ENCODE data around the gene TTC28. TPM values are rescaled to one million over a fixed set of nuclear protein-coding genes. Genes with fewer than 3 reads are reported as not detected.
"Not testable (repeated sequence)": the region's sequence is repeated elsewhere in the genome, so short reads cannot be mapped to it uniquely, and the experiment has no call there.

The TTC28 gene
- total RNA-seq, 1 experiment from 2014 or later = 7.6 TPM

- in situ Hi-C loops (cut with HindIII; ENCODE audit: low sequenced_read_pairs) = no loop called here
- no peak for DNase-seq (ENCODE audit: low spot score)
Measured at GRCh38 chr22:28186641-28187040, 493.0 kb downstream of the TTC28 start.

GRCh38 chr22:28185130-28185529, 494.5 kb downstream of the TTC28 start:
- DNase-seq (ENCODE audit: low spot score) = no peak
- in situ Hi-C loops (cut with HindIII; ENCODE audit: low sequenced_read_pairs) = no loop called here

GRCh38 chr22:28183078-28183860, 496.4 kb downstream of the TTC28 start:
- DNase-seq (ENCODE audit: low spot score) = no peak
- in situ Hi-C loops (cut with HindIII; ENCODE audit: low sequenced_read_pairs) = no loop called here

GRCh38 chr22:28180804-28181731, 498.6 kb downstream of the TTC28 start:
- DNase-seq (ENCODE audit: low spot score) = no peak
- in situ Hi-C loops (cut with HindIII; ENCODE audit: low sequenced_read_pairs) = no loop called here

- no peak for DNase-seq (ENCODE audit: low spot score)
- in situ Hi-C loops (cut with HindIII; ENCODE audit: low sequenced_read_pairs) = no loop called here
Measured at GRCh38 chr22:28179392-28179791, 500.2 kb downstream of the TTC28 start.

- DNase-seq (ENCODE audit: low spot score) = no peak
- in situ Hi-C loops (cut with HindIII; ENCODE audit: low sequenced_read_pairs) = no loop called here
Measured at GRCh38 chr22:28175730-28176492, 503.7 kb downstream of the TTC28 start.

GRCh38 chr22:28174509-28174908, 505.1 kb downstream of the TTC28 start:
- DNase-seq (ENCODE audit: low spot score) = no peak
- in situ Hi-C loops (cut with HindIII; ENCODE audit: low sequenced_read_pairs) = no loop called here

GRCh38 chr22:28172892-28173670, 506.6 kb downstream of the TTC28 start:
- in situ Hi-C loops (cut with HindIII; ENCODE audit: low sequenced_read_pairs) = no loop called here
- no peak for DNase-seq (ENCODE audit: low spot score)

- DNase-seq (ENCODE audit: low spot score) = no peak
- in situ Hi-C loops (cut with HindIII; ENCODE audit: low sequenced_read_pairs) = no loop called here
Measured at GRCh38 chr22:28171712-28172111, 507.9 kb downstream of the TTC28 start.

GRCh38 chr22:28171115-28171514, 508.5 kb downstream of the TTC28 start:
- DNase-seq (ENCODE audit: low spot score) = no peak
- in situ Hi-C loops (cut with HindIII; ENCODE audit: low sequenced_read_pairs) = no loop called here

GRCh38 chr22:28169314-28169713, 510.3 kb downstream of the TTC28 start:
- in situ Hi-C loops (cut with HindIII; ENCODE audit: low sequenced_read_pairs); DNase-seq (ENCODE audit: low spot score): not testable (repeated sequence)

- no peak for DNase-seq (ENCODE audit: low spot score)
- in situ Hi-C loops (cut with HindIII; ENCODE audit: low sequenced_read_pairs) = no loop called here
Measured at GRCh38 chr22:28155808-28156207, 523.8 kb downstream of the TTC28 start.

GRCh38 chr22:28154861-28155260, 524.8 kb downstream of the TTC28 start:
- in situ Hi-C loops (cut with HindIII; ENCODE audit: low sequenced_read_pairs) = no loop called here

GRCh38 chr22:28151151-28151816, 528.4 kb downstream of the TTC28 start:
- in situ Hi-C loops (cut with HindIII; ENCODE audit: low sequenced_read_pairs) = no loop called here

More at GRCh38 chr22:28154861-28155260, 524.8 kb downstream of the TTC28 start:
- no peak for DNase-seq (ENCODE audit: low spot score)

GRCh38 chr22:28148816-28149465, 530.7 kb downstream of the TTC28 start:
- in situ Hi-C loops (cut with HindIII; ENCODE audit: low sequenced_read_pairs) = no loop called here
- DNase-seq (ENCODE audit: low spot score) = no peak

More at GRCh38 chr22:28151151-28151816, 528.4 kb downstream of the TTC28 start:
- peak; percentile 43 for DNase-seq (ENCODE audit: low spot score)

GRCh38 chr22:28147401-28147800, 532.2 kb downstream of the TTC28 start:
- no peak for DNase-seq (ENCODE audit: low spot score)
- in situ Hi-C loops (cut with HindIII; ENCODE audit: low sequenced_read_pairs) = no loop called here

GRCh38 chr22:28146401-28147314, 533.0 kb downstream of the TTC28 start:
- peak; percentile 73 for DNase-seq (ENCODE audit: low spot score)
- in situ Hi-C loops (cut with HindIII; ENCODE audit: low sequenced_read_pairs) = no loop called here

All from G401 (cell line).